Activated T-helper 1 cell treated with Interleukin-2 at 50 U/mL for 16 hours (primary cell): ENCODE results near the gene CAPN1.
"Not testable (repeated sequence)": the region's sequence is repeated elsewhere in the genome, so short reads cannot be mapped to it uniquely, and the experiment has no call there.

Source experiments
- DNase-seq: peaks from one replicate; pipeline ENCODE4 v3.0.0-alpha.2; 2020; ENCODE audit warnings: low read depth

Gene CAPN1

DNA sequence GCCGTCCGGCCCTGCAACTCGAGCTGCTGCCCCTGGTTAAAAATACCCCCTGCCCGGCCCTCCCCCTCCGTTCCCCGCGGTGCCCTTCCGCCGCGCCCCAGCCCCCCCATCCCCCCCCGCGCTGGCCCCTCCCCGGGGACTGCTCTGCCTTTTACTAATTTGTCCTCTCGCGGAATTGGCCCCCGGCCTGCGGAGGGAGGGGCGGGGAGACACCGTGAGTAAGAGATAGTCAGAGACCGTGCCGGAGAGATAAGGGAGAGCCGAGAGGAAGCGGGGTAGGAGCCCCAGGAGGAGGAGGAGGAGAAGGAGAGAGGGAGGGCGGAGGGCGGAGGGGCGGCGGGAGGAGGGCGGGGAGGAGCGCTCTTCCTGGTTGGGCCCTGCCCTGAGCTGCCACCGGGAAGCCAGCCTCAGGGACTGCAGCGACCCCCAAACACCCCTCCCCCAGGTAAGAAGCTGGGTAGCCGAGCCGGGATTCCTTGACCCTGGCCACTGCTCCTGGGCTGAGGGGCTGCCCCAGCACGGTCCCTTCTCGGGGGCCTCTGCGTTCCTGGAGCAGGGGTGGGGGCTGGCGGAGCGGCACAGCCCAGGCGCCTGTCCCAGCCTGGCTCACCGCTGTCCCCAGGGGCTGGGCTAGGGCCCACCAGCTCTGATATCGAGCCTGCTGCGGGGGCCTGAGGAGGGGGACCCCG is at the start of gene CAPN1:
CAPN1 (plus strand) TSS at position 360 of the 689 bp plus-strand sequence. CDS start 774 bp downstream, outside the sequence.
- DNase-seq = peak; percentile 52

DNA sequence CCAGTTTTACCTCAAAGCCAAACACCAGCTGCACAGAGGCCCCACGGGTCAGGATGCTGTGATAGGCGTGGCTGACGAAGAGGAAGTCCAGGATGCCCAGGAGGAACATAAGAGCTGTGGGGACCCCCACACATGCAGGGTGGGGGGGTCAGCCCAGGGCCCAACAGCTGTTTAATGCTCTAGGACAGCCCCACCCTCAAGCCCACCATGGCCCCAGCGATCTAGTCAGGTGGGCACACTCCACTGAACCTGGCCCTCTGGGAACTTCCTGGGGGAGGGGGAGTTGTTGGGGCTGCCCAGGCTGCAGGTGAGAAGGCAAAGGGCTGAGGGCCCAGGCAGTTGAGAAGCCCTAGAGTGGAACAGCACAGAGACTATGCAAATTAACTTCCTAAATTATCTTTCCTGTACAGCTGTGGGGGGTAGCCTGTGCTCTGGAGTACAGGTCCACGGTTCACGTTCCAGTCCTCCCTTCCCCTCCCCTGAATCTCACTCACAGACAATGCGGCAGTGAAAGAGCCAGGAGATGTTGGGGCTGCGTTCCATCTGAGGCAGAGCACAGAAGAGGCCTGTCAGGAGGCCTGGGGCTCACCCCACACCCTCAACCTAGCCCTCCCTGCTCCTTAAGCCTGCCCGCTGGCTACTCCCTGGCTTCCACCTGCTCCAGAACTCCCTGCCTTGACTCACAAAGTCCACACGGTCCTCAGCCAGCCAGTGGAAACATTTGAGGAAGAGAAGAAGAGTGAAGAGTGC is 49.3 kb upstream of the CAPN1 start:
- no peak for DNase-seq

DNA sequence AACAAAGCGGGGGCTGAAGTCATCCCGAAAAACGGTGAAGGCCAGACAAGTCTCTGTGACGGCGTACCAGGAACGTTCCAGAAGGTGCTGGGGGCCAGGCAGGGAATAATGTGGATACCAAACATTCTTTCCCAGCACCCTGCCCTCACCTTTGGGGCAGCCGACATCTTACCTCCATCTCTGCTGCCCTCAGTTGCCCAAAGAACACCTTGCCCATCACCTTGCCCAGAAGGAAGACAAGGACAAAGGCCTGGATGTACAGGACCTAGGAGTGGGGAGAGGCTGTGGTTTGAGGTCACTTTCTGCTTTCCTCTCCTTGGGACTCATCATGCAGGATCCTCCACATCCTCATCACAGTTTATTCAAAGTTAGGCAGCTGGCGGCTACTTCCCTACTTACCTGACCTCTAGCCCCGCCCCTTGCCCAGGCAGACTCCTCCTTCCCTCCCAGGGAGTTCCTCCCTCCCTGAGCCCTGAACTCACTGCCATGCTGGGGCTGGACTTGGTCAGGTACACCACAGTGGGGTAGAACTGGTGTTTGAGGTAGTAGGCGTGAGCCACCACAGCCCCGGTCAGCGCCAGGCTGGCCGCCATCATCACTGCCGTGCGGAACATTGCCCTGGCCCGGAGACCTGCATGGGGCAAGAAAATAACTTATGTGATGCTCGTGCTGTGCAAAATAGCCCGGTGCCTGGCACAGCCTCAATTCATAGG is 48.6 kb upstream of the CAPN1 start:
- no peak for DNase-seq

DNA sequence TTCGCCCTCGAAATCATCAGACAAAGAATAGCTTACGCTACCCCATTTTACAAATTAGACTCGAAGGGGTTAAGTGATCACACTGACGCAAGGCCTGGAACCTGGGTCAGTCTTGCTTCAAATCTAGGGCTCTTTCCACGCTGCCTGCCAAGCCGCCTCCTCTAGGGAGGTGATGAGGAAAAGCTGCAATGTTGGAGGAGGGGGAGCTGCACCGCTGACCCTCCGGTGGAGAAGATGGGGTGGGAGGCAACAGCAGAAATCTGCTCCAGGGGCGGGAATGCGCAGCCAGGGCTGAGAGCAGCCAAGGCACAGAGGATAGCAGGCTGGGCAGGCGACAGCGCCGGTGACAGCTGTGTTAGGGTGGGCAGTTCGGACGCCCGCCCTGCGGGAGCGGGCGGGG is 48.0 kb upstream of the CAPN1 start:
- DNase-seq = no peak

DNA sequence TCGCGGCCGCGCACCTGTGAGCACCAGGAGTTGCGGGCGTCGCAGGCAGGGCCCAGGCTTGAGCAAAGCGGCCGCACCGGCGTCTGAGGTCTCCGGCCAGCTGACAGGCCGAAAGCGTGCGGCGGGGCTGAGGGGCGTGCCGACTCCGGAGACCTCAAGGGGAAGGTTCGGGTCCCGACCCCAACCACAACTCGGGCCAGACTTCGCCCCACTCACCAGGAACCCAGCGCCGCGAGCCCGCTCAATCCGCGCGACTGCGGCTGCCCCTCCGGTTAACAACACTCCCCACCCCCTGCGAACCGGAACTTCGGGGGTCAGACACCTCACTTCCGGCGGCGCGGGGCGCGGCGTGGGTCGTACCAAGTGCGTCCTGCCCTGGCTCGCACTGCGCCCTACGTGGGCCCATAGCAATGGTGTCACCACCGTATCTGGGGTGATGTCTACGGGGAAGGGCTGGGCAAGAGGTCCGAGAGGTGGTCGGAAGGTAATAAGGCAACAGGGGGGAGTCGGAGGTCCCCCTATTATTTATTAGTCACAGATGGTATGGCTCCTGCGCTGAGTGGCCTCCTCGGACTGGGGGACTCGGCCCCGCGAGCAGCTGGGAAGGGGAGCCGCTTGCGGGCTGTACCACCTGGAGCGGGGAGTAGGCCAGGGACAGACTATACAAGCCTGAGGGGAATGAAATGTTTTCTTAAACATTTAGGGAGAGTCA is 47.3 kb upstream of the CAPN1 start, which contains the start of gene SYVN1:
SYVN1 (minus strand) TSS at position 280 of the 712 bp plus-strand sequence. CDS start 918 bp downstream, outside the sequence.
- peak; percentile 87 for DNase-seq

DNA sequence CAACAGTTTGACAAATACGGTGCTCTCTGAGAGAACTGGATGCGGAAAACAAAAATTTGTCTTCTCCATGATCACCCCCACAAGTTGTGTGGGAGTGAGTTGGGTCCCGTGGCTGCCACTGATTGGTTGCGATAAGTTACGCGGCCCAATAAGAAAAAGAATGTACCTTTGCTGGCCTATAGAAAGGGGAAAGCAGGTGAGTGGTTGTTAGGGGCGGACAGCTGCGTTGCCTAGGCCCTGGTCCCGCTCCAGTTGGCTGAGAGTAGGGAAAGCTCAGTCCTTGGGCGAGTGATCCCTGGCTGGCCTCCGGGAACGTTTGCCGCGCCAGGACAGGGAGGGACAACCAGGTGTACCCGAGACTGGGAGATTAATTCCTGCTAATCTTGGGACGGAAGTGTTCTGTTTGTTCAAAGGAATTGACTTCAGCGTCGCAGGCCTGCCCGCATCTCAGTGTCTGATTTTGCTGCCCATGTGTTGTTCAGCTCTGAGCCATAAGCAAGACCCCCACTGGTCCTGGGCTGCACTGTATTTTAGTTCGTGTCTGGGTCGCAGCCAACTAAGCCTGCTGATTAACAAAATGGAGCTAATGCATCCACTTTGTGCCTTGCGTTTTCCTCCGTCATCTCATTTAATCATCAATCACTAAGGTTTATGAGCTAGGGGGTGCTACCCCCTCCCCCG is 46.6 kb upstream of the CAPN1 start:
- peak; percentile 72 for DNase-seq

DNA sequence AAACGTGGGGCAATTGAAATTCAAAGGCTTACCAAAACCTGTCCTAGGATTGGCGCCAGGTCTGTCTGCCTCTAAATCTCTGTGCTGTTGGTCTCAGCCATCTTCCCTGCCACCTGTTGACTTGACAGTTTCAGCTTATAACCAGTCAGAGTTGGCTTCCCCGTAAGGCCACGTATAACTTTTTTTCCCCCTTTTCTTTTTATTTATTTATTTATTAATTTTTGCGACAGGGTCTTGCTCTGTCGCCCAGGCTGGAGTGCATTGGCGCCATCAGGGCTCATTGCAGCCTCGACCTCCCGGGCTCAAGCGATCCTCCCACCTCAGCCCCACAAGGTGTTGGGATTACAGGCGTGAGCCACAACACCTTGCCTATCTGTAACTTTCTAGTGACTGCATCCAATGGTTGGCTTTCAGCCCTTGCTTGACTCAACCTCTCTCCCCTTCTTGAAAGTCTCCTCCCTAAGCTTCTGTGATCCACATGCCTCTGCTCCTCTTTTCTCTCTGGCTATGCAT is 46.0 kb upstream of the CAPN1 start:
- DNase-seq = no peak

DNA sequence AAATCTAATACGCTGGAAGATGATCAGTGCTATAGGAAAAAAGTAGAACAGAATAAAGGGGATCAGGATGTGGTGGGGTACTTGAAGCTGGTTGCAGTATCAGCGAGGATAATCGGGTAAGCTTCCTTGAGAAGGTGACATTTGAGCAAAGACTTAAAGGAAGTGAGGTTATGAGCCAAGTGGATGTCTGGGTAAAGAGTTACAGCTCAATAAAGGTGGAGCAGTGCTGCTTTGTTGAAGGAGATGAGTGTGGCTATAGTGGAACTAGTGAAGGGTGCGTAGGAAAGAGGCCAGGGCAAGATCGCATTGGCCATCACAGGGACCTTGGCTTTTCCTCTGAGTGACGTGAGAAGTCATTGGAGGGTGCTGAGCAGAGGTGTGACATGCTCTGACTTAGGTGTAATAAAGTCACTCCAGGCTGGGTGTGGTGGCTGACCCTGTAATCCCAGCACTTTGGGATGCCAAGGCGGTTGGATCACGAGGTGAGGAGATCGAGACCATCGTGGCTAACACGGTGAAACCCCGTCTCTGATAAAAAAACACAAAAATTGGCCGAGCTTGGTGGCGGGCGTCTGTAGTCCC is 45.1 kb upstream of the CAPN1 start:
- DNase-seq = no peak

DNA sequence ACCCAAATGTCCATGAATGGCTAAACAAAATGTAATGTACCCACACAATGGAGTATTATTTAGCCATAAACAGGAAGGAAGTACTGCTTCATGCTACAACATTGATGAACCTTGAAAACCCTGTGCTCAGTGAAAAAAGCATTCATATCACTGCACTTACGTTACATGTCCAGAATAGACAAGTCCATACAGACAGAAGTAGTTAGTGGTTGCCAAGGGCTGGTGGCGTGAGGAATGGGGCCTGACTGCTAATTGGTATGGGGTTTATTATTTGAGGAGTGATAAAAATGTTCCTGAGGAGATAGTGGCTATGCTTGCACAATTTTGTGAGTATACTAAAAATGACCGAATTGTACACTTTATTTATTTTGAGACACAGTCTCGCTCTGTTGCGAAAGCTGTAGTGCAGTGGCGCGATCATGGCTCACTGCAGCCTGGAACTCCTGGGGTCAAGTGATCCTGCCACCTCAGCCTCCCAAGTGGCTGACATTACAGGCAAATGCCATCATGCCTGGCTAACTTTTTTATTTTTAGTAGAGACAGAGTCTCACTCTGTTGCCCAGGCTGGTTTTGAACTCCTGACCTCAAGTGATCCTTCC is 39.7 kb upstream of the CAPN1 start:
- no peak for DNase-seq

DNA sequence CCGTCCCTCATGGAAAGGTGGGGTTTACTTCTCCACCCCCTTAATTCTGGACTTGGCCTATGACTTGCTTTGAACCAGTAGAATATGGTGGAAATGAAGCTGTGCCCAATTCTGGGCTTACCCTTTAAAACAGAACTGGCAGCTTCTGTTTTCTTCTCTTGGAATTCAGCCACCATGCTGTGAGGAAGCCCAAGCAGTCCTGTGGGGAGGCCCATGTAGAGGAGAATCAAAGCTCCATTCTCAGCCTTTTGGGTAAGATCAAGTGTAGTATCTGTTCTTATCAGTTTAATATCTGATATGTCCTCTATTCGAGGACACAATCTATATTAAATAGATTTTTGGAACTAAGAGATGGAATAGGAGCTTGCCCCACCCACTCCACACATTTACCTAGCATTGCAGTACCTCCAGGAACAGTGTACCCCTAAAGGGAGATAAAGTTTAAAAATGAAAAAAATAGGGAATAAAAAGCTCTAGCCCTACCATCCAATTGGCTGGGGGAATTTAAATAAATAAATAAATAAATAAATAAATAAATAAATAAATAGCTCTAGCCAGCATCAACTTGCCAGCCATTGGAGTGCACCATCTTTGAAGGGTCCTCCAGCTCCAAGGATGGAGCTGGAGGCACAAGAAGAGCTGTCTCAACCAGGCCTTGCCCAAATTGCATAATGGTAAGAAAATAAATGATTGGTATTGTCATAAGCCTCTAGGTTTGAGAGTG is 34.2 kb upstream of the CAPN1 start:
- DNase-seq = no peak

DNA sequence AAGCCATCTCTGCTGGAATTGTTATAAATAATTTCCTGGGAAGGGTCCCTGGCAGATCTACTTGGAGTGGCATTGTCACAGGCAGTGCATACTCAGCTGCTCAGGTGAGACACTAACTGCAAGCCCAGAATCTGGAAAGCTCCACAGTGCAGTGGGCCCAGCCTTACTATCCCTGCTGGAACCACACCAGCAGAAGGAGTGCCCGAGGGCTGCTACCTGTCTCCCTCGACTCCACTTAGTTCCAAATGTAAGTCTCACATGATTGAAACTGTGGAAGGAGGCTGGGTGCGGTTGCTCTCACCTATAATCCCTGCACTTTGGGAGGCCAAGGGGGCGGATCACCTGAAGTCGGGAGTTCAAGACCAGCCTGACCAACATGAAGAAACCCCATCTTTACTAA is 33.1 kb upstream of the CAPN1 start:
- no peak for DNase-seq

DNA sequence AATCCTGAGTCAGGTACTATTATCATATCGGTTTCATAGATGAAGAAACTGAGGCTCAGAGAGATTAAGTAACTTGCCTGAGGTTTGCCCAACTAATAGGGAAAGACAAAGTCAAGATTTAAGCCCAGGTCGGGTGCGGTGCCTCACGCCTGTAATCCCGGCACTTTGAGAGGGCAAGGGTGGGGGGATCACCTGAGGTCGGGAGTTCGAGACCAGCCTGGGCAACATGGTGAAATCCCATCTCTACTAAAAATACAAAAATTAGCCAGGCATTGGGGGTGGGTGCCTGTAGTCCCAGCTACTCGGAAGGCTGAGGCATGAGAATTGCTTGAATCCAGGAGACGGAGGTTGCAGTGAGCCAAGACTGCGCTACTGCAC is 31.6 kb upstream of the CAPN1 start:
- not testable (repeated sequence) for DNase-seq

DNA sequence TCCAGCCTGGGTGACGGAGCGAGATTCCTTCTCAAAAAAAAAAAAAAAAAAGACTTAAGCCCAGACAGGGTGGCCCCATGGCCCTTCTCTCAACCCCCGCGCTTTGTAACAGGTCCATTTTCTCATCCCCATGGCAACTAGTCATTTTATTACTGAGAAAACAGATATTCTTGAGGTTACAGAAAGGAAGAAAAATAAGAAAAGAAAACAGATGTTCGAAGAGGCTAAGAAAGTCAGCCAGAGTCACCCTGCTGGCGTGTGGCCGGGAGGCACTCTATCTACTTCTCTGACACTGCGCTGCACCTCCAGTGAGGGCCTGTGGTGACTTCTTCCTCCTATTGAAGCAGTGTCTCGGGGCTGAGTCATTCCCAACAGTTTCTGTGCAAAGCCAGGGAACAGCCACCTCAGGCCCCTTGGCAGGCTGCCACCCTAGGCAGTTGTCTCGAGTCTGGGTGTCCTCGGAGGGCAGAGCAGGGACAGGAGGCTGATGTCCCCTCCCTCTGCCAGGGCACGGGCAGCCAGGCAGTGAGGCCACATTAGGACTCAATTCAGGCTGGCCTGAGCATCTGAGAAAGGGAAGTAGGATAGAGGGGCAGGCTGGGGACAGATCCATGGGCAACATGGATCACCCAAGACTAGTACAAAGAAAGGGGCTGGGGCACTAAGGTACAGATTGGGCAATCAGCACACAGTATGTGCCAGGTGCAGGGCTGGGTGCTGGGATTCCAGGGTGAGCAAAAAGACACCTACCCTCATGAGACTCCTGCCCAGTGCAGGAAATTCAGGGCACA is 31.0 kb upstream of the CAPN1 start:
- DNase-seq = no peak

DNA sequence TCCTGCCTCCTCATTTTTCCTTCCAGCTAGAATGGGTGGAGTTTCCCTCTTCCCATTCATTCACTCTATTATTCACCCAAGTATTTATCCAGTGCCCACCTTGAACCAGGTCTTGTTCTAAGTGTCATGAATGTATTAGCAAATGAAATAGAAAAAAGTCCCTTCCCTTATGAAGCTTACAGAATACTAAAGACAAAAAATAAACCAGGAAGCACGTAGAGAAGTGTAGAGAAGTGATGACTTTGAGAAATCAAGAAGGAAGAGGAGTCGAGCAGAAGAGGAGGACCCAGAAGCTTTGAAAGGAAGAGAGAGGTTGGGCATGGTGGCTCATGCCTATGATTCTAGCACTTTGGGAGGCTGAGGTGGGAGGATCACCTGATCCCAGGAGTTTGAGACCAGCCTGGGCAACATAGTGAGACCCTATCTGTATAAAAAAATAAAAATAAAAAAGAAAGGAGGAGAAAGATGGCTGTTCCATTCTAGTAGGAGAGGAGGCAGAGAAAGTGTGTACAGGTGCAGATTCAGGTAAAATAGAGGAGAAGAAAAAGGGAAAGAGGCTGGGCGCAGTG is 30.3 kb upstream of the CAPN1 start:
- DNase-seq = no peak

DNA sequence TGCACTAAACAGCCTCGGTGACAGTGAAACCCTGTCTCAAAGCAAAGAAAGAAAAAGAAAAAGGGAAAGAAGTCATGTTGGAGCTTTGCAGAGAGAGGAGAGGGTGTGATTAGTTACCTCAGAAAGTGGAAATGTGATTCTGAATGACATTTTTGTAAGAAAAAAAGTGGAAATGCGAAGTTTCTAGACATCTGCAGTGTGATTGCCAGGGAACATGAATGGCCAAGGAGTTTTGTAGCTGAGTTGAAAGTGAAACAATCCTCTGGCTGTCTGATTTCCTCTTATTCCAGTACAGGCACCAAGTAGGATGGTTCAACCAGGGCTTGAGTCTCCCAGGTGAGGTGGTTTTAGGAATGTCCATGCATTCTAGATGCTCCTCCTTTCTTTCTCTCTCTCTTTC is 29.6 kb upstream of the CAPN1 start:
- no peak for DNase-seq

DNA sequence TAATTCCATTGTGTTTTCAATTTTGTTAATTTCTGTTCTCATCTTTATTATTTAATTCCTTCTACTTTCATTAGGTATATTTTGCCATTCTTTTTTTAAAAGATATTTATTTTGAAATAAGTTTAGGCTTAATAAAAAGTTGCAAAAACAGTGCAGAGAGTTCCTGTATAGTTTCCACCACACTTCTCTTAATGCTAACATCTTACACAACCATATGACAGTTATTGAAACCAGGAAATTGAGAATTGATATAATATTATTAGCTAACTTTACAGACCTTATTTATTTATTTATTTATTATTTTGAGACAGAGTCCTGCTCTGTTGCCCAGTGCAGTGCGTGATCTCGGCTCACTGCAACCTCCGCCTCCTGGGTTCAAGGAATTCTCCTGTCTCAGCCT is 25.5 kb upstream of the CAPN1 start:
- DNase-seq = no peak

DNA sequence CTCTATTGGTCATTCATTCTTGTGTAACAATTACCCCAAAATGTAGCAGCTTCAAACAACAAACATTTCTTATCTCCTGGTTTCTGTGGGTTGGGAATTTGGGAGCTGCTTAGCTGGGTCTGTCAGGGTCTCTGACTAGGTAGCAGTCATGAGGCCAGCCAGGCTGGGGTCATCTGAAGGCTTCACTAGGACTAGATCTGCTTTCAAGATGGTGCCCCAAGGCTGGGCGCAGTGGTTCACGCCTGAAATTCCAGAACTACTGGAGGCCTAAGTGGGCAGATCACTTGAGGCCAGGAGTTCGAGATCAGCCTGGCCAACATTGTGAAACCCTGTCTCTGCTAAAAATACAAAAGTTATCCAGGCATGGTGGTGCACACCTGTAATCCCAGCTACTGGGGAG is 24.8 kb upstream of the CAPN1 start:
- DNase-seq = no peak

DNA sequence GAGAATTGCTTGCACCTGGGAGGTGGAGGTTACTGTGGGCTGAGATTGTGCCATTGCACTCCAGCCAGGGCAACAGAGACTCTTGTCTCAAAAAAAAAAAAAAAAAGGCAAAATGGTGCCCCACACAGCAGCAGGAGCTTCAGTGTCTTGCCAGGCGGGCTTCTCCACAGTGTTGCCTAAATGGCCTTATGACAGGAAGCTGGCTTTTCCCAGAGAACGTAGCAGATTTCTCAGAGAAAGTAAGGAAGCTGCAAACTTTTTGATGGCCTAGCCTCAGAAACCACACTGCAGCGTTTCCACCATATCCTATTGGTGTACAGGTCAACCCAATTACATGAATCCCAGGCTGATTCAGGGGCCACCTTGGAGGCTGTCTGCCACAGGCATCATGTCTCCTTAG is 24.4 kb upstream of the CAPN1 start:
- no peak for DNase-seq

DNA sequence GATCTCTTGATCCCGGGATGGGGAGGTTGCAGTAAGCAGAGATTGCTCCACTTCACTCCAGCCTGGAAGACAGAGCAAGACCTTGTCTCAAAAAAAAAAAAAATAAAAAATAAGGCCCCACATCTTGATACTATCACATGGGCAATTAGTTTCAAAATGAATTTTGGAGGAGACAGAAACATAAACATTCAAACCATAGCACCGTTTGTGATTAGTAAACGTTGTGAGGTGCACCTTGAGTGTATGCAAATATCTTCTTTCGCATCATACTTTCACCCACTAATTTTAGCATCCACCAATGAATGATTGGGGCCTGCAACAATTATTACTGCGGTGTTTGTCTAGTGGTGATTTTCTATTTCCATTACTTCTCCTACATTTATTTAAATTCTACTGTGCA is 22.7 kb upstream of the CAPN1 start:
- DNase-seq = no peak
